SK-N-SH treated with all-trans-retinoic acid at 6 μM for 48 hours (cell line): ENCODE measurements around the gene BPTF.

Source experiments
- GLIS3 ChIP-seq: fragments of 250-450 bp; sonication (Bioruptor Pico); IDR thresholded peaks from 2 replicates; pipeline ENCODE4 v1.5.0; 2020; ENCODE audit warnings: mild to moderate bottlenecking, moderate library complexity
- RARB ChIP-seq: fragments of 250-450 bp; sonication (Bioruptor Pico); IDR thresholded peaks from 2 replicates; pipeline ENCODE4 v1.8.0; 2021; ENCODE audit warnings: mild to moderate bottlenecking, moderate library complexity
- SNAI2 ChIP-seq: fragments of 250-450 bp; sonication (Bioruptor Pico); IDR thresholded peaks from 2 replicates; pipeline ENCODE4 v1.5.0; 2020; ENCODE audit warnings: mild to moderate bottlenecking, moderate library complexity
- TOX ChIP-seq: fragments of 250-450 bp; sonication (Bioruptor Pico); IDR thresholded peaks from 2 replicates; pipeline ENCODE4 v1.8.0; 2021; ENCODE audit warnings: mild to moderate bottlenecking, moderate library complexity, borderline replicate concordance
- ZFP3 ChIP-seq: fragments of 250-450 bp; sonication (Bioruptor Pico); IDR thresholded peaks from 2 replicates; pipeline ENCODE4 v1.5.0; 2020; ENCODE audit warnings: mild to moderate bottlenecking, moderate library complexity
- ZFP30 ChIP-seq: fragments of 450-650 bp; formaldehyde crosslinking; IDR thresholded peaks from 2 replicates; pipeline ENCODE4 v1.5.0; 2022; ENCODE audit warnings: mild to moderate bottlenecking, moderate library complexity
- ZNF70 ChIP-seq: fragments of 450-650 bp; formaldehyde crosslinking; IDR thresholded peaks from 2 replicates; pipeline ENCODE4 v1.5.0; 2020; ENCODE audit warnings: mild to moderate bottlenecking, moderate library complexity
- TF ChIP-seq, protein P1 (sequence below): fragments of 250-450 bp; sonication (Bioruptor Pico); IDR thresholded peaks from 2 replicates; pipeline ENCODE4 v1.8.0; 2020; ENCODE audit warnings: mild to moderate bottlenecking, moderate library complexity, borderline replicate concordance
- TF ChIP-seq, protein P2 (sequence below): fragments of 250-450 bp; sonication (Bioruptor Pico); IDR thresholded peaks from 2 replicates; pipeline ENCODE4 v1.5.1; 2020; ENCODE audit warnings: low read depth, mild to moderate bottlenecking, moderate library complexity
- TF ChIP-seq, protein P3 (sequence below): fragments of 250-450 bp; sonication (Bioruptor Pico); IDR thresholded peaks from 2 replicates; pipeline ENCODE4 v1.5.1; 2021; ENCODE audit warnings: mild to moderate bottlenecking, moderate library complexity
- TF ChIP-seq, protein P4 (sequence below): fragments of 250-450 bp; sonication (Bioruptor Pico); IDR thresholded peaks from 2 replicates; pipeline ENCODE4 v1.8.0; 2021; ENCODE audit warnings: low read depth, mild to moderate bottlenecking, moderate library complexity, borderline replicate concordance
- TF ChIP-seq, protein P5 (sequence below): fragments of 250-450 bp; sonication (Bioruptor Pico); IDR thresholded peaks from 2 replicates; pipeline ENCODE4 v1.5.0; 2020; ENCODE audit warnings: mild to moderate bottlenecking, moderate library complexity

DNA sequence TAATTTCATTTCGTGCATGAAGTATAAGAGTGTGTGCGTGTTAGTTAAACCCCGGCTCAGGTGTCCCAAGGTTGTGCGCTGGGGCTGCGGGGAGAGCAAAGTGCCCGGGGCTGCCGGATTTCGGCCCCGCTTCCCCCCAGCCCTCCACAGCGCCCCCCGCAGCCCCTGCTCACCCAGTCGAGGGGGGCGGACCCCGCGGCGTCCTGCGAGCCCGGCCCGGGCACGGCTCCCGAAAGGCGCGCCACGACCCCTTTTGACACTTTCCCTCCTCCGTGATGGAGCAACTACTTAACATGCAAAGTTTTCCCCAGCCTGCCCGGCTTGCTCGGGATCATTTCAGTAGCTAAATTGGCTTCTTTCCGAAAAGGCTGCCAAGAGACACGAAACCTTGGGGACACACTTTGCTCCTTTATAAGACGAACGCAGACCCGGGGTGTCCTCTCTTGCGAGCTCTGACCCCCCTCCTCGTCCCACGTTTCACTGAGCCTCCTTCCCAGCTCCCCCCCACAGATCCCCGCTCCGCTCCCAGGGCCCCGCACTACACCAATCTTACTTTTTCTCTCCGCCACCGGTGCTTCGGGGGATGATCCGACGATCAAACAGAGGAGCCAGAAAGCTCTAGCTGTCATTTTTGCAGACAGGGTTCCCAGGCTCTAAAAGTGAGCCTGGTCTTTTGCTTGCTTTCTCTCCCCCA, 170.4 kb downstream of the BPTF start:
- TF ChIP-seq SNAI2 (CRISPR knock-in tag) = no peak
- TF ChIP-seq GLIS3 (CRISPR knock-in tag) = no peak
- TF ChIP-seq, protein P1, sequence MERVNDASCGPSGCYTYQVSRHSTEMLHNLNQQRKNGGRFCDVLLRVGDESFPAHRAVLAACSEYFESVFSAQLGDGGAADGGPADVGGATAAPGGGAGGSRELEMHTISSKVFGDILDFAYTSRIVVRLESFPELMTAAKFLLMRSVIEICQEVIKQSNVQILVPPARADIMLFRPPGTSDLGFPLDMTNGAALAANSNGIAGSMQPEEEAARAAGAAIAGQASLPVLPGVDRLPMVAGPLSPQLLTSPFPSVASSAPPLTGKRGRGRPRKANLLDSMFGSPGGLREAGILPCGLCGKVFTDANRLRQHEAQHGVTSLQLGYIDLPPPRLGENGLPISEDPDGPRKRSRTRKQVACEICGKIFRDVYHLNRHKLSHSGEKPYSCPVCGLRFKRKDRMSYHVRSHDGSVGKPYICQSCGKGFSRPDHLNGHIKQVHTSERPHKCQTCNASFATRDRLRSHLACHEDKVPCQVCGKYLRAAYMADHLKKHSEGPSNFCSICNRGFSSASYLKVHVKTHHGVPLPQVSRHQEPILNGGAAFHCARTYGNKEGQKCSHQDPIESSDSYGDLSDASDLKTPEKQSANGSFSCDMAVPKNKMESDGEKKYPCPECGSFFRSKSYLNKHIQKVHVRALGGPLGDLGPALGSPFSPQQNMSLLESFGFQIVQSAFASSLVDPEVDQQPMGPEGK (CRISPR knock-in tag) = no peak
- TF ChIP-seq RARB (CRISPR knock-in tag) = no peak
- TF ChIP-seq ZFP30 (CRISPR knock-in tag) = no peak
- TF ChIP-seq, protein P2, sequence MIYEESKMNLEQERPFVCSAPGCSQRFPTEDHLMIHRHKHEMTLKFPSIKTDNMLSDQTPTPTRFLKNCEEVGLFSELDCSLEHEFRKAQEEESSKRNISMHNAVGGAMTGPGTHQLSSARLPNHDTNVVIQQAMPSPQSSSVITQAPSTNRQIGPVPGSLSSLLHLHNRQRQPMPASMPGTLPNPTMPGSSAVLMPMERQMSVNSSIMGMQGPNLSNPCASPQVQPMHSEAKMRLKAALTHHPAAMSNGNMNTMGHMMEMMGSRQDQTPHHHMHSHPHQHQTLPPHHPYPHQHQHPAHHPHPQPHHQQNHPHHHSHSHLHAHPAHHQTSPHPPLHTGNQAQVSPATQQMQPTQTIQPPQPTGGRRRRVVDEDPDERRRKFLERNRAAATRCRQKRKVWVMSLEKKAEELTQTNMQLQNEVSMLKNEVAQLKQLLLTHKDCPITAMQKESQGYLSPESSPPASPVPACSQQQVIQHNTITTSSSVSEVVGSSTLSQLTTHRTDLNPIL (CRISPR knock-in tag) = no peak
- TF ChIP-seq, protein P3, sequence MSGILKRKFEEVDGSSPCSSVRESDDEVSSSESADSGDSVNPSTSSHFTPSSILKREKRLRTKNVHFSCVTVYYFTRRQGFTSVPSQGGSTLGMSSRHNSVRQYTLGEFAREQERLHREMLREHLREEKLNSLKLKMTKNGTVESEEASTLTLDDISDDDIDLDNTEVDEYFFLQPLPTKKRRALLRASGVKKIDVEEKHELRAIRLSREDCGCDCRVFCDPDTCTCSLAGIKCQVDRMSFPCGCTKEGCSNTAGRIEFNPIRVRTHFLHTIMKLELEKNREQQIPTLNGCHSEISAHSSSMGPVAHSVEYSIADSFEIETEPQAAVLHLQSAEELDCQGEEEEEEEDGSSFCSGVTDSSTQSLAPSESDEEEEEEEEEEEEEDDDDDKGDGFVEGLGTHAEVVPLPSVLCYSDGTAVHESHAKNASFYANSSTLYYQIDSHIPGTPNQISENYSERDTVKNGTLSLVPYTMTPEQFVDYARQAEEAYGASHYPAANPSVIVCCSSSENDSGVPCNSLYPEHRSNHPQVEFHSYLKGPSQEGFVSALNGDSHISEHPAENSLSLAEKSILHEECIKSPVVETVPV (CRISPR knock-in tag) = no peak
- TF ChIP-seq, protein P4, sequence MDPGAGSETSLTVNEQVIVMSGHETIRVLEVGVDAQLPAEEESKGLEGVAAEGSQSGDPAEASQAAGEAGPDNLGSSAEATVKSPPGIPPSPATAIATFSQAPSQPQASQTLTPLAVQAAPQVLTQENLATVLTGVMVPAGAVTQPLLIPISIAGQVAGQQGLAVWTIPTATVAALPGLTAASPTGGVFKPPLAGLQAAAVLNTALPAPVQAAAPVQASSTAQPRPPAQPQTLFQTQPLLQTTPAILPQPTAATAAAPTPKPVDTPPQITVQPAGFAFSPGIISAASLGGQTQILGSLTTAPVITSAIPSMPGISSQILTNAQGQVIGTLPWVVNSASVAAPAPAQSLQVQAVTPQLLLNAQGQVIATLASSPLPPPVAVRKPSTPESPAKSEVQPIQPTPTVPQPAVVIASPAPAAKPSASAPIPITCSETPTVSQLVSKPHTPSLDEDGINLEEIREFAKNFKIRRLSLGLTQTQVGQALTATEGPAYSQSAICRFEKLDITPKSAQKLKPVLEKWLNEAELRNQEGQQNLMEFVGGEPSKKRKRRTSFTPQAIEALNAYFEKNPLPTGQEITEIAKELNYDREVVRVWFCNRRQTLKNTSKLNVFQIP (CRISPR knock-in tag) = no peak
- no peak for TF ChIP-seq ZFP3 (CRISPR knock-in tag)
- no peak for TF ChIP-seq ZNF70 (CRISPR knock-in tag)
- TF ChIP-seq TOX = no peak
- TF ChIP-seq, protein P5, sequence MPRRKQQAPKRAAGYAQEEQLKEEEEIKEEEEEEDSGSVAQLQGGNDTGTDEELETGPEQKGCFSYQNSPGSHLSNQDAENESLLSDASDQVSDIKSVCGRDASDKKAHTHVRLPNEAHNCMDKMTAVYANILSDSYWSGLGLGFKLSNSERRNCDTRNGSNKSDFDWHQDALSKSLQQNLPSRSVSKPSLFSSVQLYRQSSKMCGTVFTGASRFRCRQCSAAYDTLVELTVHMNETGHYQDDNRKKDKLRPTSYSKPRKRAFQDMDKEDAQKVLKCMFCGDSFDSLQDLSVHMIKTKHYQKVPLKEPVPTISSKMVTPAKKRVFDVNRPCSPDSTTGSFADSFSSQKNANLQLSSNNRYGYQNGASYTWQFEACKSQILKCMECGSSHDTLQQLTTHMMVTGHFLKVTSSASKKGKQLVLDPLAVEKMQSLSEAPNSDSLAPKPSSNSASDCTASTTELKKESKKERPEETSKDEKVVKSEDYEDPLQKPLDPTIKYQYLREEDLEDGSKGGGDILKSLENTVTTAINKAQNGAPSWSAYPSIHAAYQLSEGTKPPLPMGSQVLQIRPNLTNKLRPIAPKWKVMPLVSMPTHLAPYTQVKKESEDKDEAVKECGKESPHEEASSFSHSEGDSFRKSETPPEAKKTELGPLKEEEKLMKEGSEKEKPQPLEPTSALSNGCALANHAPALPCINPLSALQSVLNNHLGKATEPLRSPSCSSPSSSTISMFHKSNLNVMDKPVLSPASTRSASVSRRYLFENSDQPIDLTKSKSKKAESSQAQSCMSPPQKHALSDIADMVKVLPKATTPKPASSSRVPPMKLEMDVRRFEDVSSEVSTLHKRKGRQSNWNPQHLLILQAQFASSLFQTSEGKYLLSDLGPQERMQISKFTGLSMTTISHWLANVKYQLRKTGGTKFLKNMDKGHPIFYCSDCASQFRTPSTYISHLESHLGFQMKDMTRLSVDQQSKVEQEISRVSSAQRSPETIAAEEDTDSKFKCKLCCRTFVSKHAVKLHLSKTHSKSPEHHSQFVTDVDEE (CRISPR knock-in tag) = no peak
